ENCODE results near the gene AXIN1. TPM values are rescaled to one million over a fixed set of nuclear protein-coding genes. Genes with fewer than 3 reads are reported as not detected.

AXIN1 gene
- total RNA-seq, 1 experiment from 2014 or later, result 32.7 TPM

DNA sequence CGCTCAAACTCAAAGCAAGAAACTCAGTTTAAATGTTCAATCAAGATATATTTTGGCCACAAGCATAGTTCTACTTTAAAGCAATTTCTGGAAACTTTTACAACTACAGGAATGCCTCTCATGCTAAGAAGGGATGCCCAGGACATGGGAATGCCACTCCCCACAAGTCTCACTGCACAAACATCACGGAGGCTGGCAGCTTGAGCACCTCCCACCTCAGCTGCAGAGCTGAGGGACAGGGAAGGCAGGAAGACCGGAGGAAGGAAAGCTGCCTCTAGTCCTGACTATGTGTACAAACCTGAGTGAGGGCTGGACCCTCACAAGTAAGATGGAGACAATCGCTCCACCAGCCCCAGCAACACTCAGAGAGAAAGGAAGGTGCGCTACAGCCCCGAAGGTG lies 5.3 kb downstream of the AXIN1 start:
- BruUV-seq (replicated peaks), result no TSS peak
- intact Hi-C loops (cut with micrococcal nuclease; ENCODE audit: unreplicated experiment), result no loop called here
- no peak overlapping the region for H3K4me3 ChIP-seq (ENCODE audit: low read depth, low read length, poor library complexity, severe bottlenecking)
- TF ChIP-seq EZH2 (IDR thresholded peaks at IDR 0.05; ENCODE audit: borderline replicate concordance, low read depth, low read length, poor library complexity, severe bottlenecking) (no peak), CTCF (conservative IDR thresholded peaks at IDR 0.05; ENCODE audit: low read depth, low read length) (no peak)
- H3K27ac ChIP-seq (ENCODE audit: low read depth, low read length, poor library complexity, severe bottlenecking), result peak overlapping the region; percentile 23
- DNase-seq (ENCODE audit: low spot score), result no peak
- POLR2A ChIA-PET (ENCODE audit: low non-redundant PET), result no interaction called here
- CTCF ChIA-PET, result no interaction called here
- H3K36me3 ChIP-seq (ENCODE audit: insufficient read depth, low read length, poor library complexity, severe bottlenecking), result peaks cover 30% of the 10 kb centered on the region
- no peaks in the 10 kb centered on the region for H3K27me3 ChIP-seq (replicated peaks; ENCODE audit: insufficient read depth, low read depth, low read length, poor library complexity)
- no peaks in the 10 kb centered on the region for H3K4me1 ChIP-seq (ENCODE audit: insufficient read depth, low read length, poor library complexity, severe bottlenecking)
- no peaks in the 10 kb centered on the region for H3K9me3 ChIP-seq (ENCODE audit: low read depth, low read length, poor library complexity, severe bottlenecking)

GRCh38 chr16:346587-346986 lies 5.9 kb downstream of the AXIN1 start:
- Histone ChIP-seq H3K4me1 (ENCODE audit: insufficient read depth, low read length, poor library complexity, severe bottlenecking) (no peaks in the 10 kb centered on the region), H3K27me3 (replicated peaks; ENCODE audit: insufficient read depth, low read depth, low read length, poor library complexity) (no peaks in the 10 kb centered on the region), H3K27ac (ENCODE audit: low read depth, low read length, poor library complexity, severe bottlenecking) (no peak overlapping the region), H3K36me3 (ENCODE audit: insufficient read depth, low read length, poor library complexity, severe bottlenecking) (peaks cover 30% of the 10 kb centered on the region), H3K4me3 (ENCODE audit: low read depth, low read length, poor library complexity, severe bottlenecking) (no peak overlapping the region), H3K9me3 (ENCODE audit: low read depth, low read length, poor library complexity, severe bottlenecking) (no peaks in the 10 kb centered on the region)
- TF ChIP-seq EZH2 (IDR thresholded peaks at IDR 0.05; ENCODE audit: borderline replicate concordance, low read depth, low read length, poor library complexity, severe bottlenecking), result no peak
- TF ChIP-seq CTCF (conservative IDR thresholded peaks at IDR 0.05; ENCODE audit: low read depth, low read length), result no peak
- BruUV-seq (replicated peaks), result no TSS peak
- ChIA-PET POLR2A (ENCODE audit: low non-redundant PET) (no interaction called here), CTCF (no interaction called here)
- no peak for DNase-seq (ENCODE audit: low spot score)
- intact Hi-C loops (cut with micrococcal nuclease; ENCODE audit: unreplicated experiment), result no loop called here

DNA sequence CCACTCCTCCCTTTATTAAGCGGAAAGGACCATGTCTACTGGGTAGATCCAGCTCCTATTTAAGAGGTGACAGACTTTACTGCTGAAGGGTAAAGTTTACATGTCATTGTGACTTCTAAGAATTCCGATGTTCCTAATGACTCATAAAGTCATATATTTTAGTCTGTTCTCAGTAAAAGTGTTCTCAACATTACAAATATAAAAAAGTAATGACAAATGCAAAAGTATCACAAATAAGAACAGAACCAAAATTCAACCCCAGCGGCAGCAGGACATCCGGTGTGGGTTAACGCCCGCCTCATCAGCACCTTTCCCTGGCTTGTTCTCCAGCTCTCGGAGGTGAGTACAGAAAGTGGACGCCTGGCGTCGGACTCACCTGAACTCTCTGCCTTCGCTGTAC lies 6.8 kb downstream of the AXIN1 start:
- Histone ChIP-seq H3K27ac (ENCODE audit: low read depth, low read length, poor library complexity, severe bottlenecking) (no peak overlapping the region), H3K36me3 (ENCODE audit: insufficient read depth, low read length, poor library complexity, severe bottlenecking) (peaks cover 29% of the 10 kb centered on the region), H3K4me1 (ENCODE audit: insufficient read depth, low read length, poor library complexity, severe bottlenecking) (no peaks in the 10 kb centered on the region), H3K9me3 (ENCODE audit: low read depth, low read length, poor library complexity, severe bottlenecking) (no peaks in the 10 kb centered on the region), H3K4me3 (ENCODE audit: low read depth, low read length, poor library complexity, severe bottlenecking) (no peak overlapping the region), H3K27me3 (replicated peaks; ENCODE audit: insufficient read depth, low read depth, low read length, poor library complexity) (no peaks in the 10 kb centered on the region)
- DNase-seq (ENCODE audit: low spot score), result no peak
- intact Hi-C loops (cut with micrococcal nuclease; ENCODE audit: unreplicated experiment), result no loop called here
- ChIA-PET CTCF (no interaction called here), POLR2A (ENCODE audit: low non-redundant PET) (no interaction called here)
- no TSS peak for BruUV-seq (replicated peaks)
- TF ChIP-seq EZH2 (IDR thresholded peaks at IDR 0.05; ENCODE audit: borderline replicate concordance, low read depth, low read length, poor library complexity, severe bottlenecking), result no peak
- TF ChIP-seq CTCF (conservative IDR thresholded peaks at IDR 0.05; ENCODE audit: low read depth, low read length), result no peak
